K562 (cell line): ENCODE results near the gene NPC1L1. TPM values are rescaled to one million over a fixed set of nuclear protein-coding genes. Genes with fewer than 3 reads are reported as not detected.
A peak's percentile ranks its signal among the peaks of the same experiment; 100 is the strongest.

ENCODE experiments used
- ATAC-seq: fragments of 200-7000 bp; cut with Tn5 transposase; 3 replicates; pipeline ENCODE4 v1.9.1; 2020; ENCODE audit warnings: moderate library complexity
- BruUV-seq: library from RNA; stranded (reverse); fragments of 400-500 nt; replicated peaks from 2 replicates; lab custom pipeline; 2021; lab: Mats Ljungman, UMichigan
- CTCF ChIA-PET: fragments of 300-600 bp; formaldehyde crosslinking; extraction: SDS; loops from one replicate; lab custom pipeline; 2021; ENCODE audit warnings: low intra/inter-chr PET ratio; lab: Yijun Ruan, JAX
- POLR2A ChIA-PET: fragments of 300-600, 350-650 bp; sonication (Branson Sonifier 250); formaldehyde crosslinking; extraction: SDS; loops from one replicate; lab custom pipeline; 2021; ENCODE audit warnings: antibody characterized with exemption, inconsistent platforms; lab: Yijun Ruan, JAX
- DNase-seq, 4 experiments: peaks; one replicate each; pipeline versions ENCODE4 v3.0.0 to v3.0.0-alpha.2; 2011 to 2018; ENCODE audit warnings: low spot score in 3 of 4, mixed read lengths in 3 of 4; ENCODE audit errors: extremely low read depth in 1 of 4
- FAIRE-seq: peaks from 2 replicates; lab custom pipeline; 2011; peaks lifted over from hg19 to GRCh38; lab: Jason Lieb, UNC
- H2AFZ ChIP-seq: 2 replicates; pipeline ENCODE4 v1.6.0; 2011; ENCODE audit warnings: low read depth, low read length, control low read depth, inconsistent platforms
- H3K27ac ChIP-seq: fragments of 200-600 bp; 3 replicates; pipeline ENCODE4 v1.8.0; 2011; ENCODE audit warnings: low read depth, mild to moderate bottlenecking, control low read depth, inconsistent platforms, low read length, moderate library complexity, mixed read lengths; ENCODE audit errors: extremely low read depth
- H3K27me3 ChIP-seq, 2 experiments: fragments of 300-600 bp in 1 of 2; 2 replicates in 1 of 2; 3 replicates in 1 of 2; pipeline versions ENCODE4 v1.6.0 to v1.8.0; 2011; ENCODE audit warnings: inconsistent platforms in 2 of 2, low read length in 2 of 2, mild to moderate bottlenecking in 1 of 2, mixed read lengths in 1 of 2, moderate library complexity in 1 of 2; ENCODE audit not compliant: control insufficient read depth in 2 of 2, insufficient read depth in 2 of 2
- H3K36me3 ChIP-seq: fragments of 300-600 bp; 3 replicates; pipeline ENCODE4 v1.8.0; 2011; ENCODE audit warnings: mild to moderate bottlenecking, low read length, inconsistent platforms; ENCODE audit not compliant: control insufficient read depth, insufficient read depth
- H3K4me1 ChIP-seq, 2 experiments: fragments of 200-600 bp in 1 of 2; replicated peaks in 1 of 2; 2 replicates in 1 of 2; 3 replicates in 1 of 2; pipeline versions ENCODE4 v1.5.1 to v1.8.0; 2011; ENCODE audit warnings: inconsistent platforms in 2 of 2, low read length in 2 of 2, mild to moderate bottlenecking in 1 of 2, mixed read lengths in 1 of 2, moderate library complexity in 1 of 2; ENCODE audit not compliant: control insufficient read depth in 2 of 2, insufficient read depth in 2 of 2
- H3K4me2 ChIP-seq: 2 replicates; pipeline ENCODE4 v1.6.1; 2011; ENCODE audit warnings: low read length, control low read depth, inconsistent platforms, mixed read lengths; ENCODE audit not compliant: insufficient read depth
- H3K4me3 ChIP-seq: fragments of 200-600 bp; sonication (generic), shearing (Covaris generic); 2 replicates; pipeline ENCODE4 v1.5.1; 2016; ENCODE audit warnings: control low read depth, inconsistent platforms
- H3K79me2 ChIP-seq: fragments of 200-600 bp; 3 replicates; pipeline ENCODE4 v1.8.0; 2011; ENCODE audit warnings: low read length, inconsistent platforms; ENCODE audit not compliant: control insufficient read depth, insufficient read depth
- H3K9ac ChIP-seq, 2 experiments: 2 replicates each; pipeline versions ENCODE4 v1.6.0 to v1.6.1; 2011; ENCODE audit warnings: low read depth in 2 of 2, low read length in 2 of 2, control low read depth in 1 of 2, inconsistent platforms in 1 of 2, mild to moderate bottlenecking in 1 of 2, mixed read lengths in 1 of 2; ENCODE audit not compliant: insufficient read depth in 1 of 2
- H3K9me1 ChIP-seq: one replicate; pipeline ENCODE4 v1.6.0; 2011; ENCODE audit warnings: inconsistent platforms, mild to moderate bottlenecking, low read length, moderate library complexity; ENCODE audit not compliant: control insufficient read depth, insufficient read depth
- H3K9me3 ChIP-seq: replicated peaks from 2 replicates; pipeline ENCODE4 v1.5.1; 2011; ENCODE audit warnings: low read depth, low read length, inconsistent platforms; ENCODE audit not compliant: control insufficient read depth, insufficient read depth
- H4K20me1 ChIP-seq: replicated peaks from 2 replicates; pipeline ENCODE4 v1.6.1; 2011; ENCODE audit warnings: low read length, inconsistent platforms, mixed read lengths; ENCODE audit not compliant: control insufficient read depth, insufficient read depth
- DIDO1 ChIP-seq: fragments of 450-650 bp; IDR thresholded peaks from 2 replicates; pipeline ENCODE4 v1.6.1; 2016; ENCODE audit warnings: low read depth, missing biosample characterization, missing genetic modification characterization
- ETV5 ChIP-seq: sonication (generic); formaldehyde crosslinking; IDR thresholded peaks from 2 replicates; pipeline ENCODE4 v1.4.0; 2020; ENCODE audit warnings: low read depth, mild to moderate bottlenecking, missing genetic modification reagents
- MAFG ChIP-seq: fragments of 450-650 bp; conservative IDR thresholded peaks from 2 replicates; pipeline ENCODE4 v1.6.1; 2016; ENCODE audit warnings: missing genetic modification characterization, missing compliant biosample characterization
- MIER1 ChIP-seq: fragments of 450-650 bp; IDR thresholded peaks from 2 replicates; pipeline ENCODE4 v1.6.1; 2016; ENCODE audit warnings: antibody characterized with exemption, mild to moderate bottlenecking, low read depth
- MTA3 ChIP-seq: fragments of 450-650 bp; formaldehyde crosslinking; IDR thresholded peaks from 2 replicates; pipeline ENCODE4 v1.6.1; 2017; ENCODE audit warnings: mild to moderate bottlenecking, borderline replicate concordance
- RB1 ChIP-seq: fragments of 450-650 bp; IDR thresholded peaks from 2 replicates; pipeline ENCODE4 v1.6.1; 2017; ENCODE audit warnings: low read depth, mild to moderate bottlenecking
- RBM17 ChIP-seq: fragments of 200-400 bp; formaldehyde crosslinking; IDR thresholded peaks from 2 replicates; pipeline ENCODE4 v1.6.1; 2017; ENCODE audit warnings: low read depth, mild to moderate bottlenecking, low read length, borderline replicate concordance
- ZNF778 ChIP-seq: fragments of 450-650 bp; formaldehyde crosslinking; IDR thresholded peaks from 2 replicates; pipeline ENCODE4 v1.4.0; 2020; ENCODE audit warnings: mild to moderate bottlenecking, moderate library complexity
- WGBS: fragments of 100-300 bp; shearing (Covaris generic); methylation state at CpG from one replicate; pipeline ENCODE4 v1.1.6; 2016; ENCODE audit warnings: low coverage, mixed read lengths; ENCODE audit not compliant: insufficient coverage; ENCODE audit errors: missing lambda C conversion rate; 5-methylcytosine and 5-hydroxymethylcytosine counted together
- in situ Hi-C: fragments of 300-500 bp; cut with MboI; formaldehyde crosslinking; loops from 4 replicates; pipeline ENCODE4 v1.15.0; 2018; ENCODE audit warnings: inconsistent platforms, mixed read lengths
- intact Hi-C: fragments of 100-400 bp; cut with micrococcal nuclease; formaldehyde crosslinking; loops from 2 replicates; pipeline ENCODE4 v1.14.2; 2022
- polyA plus RNA-seq, 8 experiments: library from polyadenylated mRNA; depleted of rRNA in 4 of 8; stranded (reverse) in 5 of 8; unstranded in 3 of 8; fragments of >200 nt; fragmentation: Nextera tagmentation in 2 of 8; fragmentation: Illumina TruSeq in 1 of 8; extraction: Ambion mirVana in 2 of 8; extraction: Trizol in 1 of 8; gene quantifications; 2 replicates each; pipeline versions ENCODE4 v1.2.1 to v1.2.3, GENCODE V29; 2011 to 2014; ENCODE audit warnings: inconsistent platforms in 1 of 8, missing spikeins in 1 of 8
- total RNA-seq, 7 experiments: library from RNA; depleted of rRNA in 6 of 7; stranded (reverse); fragments of >200 nt in 6 of 7; fragmentation: Illumina TruSeq in 2 of 7; extraction: Trizol in 2 of 7; gene quantifications; 2 replicates each; pipeline versions ENCODE4 v1.2.1 to v1.2.3, GENCODE V29; 2011 to 2021; ENCODE audit warnings: low replicate concordance in 1 of 7
- TF ChIP-seq, protein P1 (sequence below): sonication (generic); formaldehyde crosslinking; IDR thresholded peaks from 2 replicates; pipeline ENCODE4 v1.8.1; 2023; ENCODE audit warnings: missing genetic modification reagents, mild to moderate bottlenecking, borderline replicate concordance
- TF ChIP-seq, protein P2 (sequence below), 3 experiments: fragments of 200-800 bp in 1 of 3; sonication (Bioruptor generic) in 1 of 3; sonication (generic) in 1 of 3; formaldehyde crosslinking in 1 of 3; IDR thresholded peaks; 2 replicates each; pipeline versions ENCODE4 v1.6.1 to v1.8.0; 2016 to 2022; ENCODE audit warnings: mild to moderate bottlenecking in 2 of 3, missing compliant biosample characterization in 2 of 3, missing genetic modification characterization in 2 of 3, missing genetic modification reagents in 1 of 3

Gene NPC1L1
- total and polyA plus RNA-seq, 9 of the 15 experiments (the other 6 are each of a cell fraction or from before 2014, with no cell fraction given) = 0.01 to 0.18 (median 0.07) TPM; not detected in 4

DNA sequence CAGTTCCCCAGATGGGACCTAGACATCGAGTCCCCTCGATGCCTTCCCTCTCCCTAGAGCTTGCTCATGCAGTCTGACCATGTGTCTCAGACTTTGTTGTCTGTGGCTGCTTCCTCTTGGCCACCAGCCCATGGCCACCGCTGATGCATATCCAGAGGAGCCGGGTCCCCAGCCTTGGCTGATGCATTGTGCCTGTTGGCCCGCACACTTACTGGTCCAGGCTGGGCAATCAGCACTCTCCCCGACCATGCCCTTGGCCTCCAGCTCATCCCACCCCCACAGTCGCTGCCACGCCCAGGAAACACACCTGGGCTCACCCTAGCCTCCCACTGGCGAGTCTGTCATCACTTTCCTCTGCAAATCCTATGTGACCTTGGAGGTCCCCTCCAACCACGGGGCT lies 10.1 kb downstream of the NPC1L1 start:
- Histone ChIP-seq H3K27ac (no peak overlapping the region), H3K9me3 (no peaks in the 10 kb centered on the region), H3K4me2 (no peak overlapping the region), H3K9me1 (no peaks in the 10 kb centered on the region), H2AFZ (no peak overlapping the region), H3K4me1 (peaks cover 0 to 28% of the 10 kb centered on the region in 2 experiments; a peak in 2 of 5 replicates), H3K4me3 (no peak overlapping the region), H3K9ac (peak overlapping the region in 1 of 2 experiments; percentile 71; a peak in 2 of 4 replicates), H3K27me3 (no peaks in the 10 kb centered on the region), H3K36me3 (no peaks in the 10 kb centered on the region), H3K79me2 (no peaks in the 10 kb centered on the region), H4K20me1 (no peaks in the 10 kb centered on the region)
- CTCF ChIA-PET = no interaction called here
- ATAC-seq (peak; percentile 38; the same call in 2 of the 3 replicates), DNase-seq (peak in 2 of 4 experiments; percentile 8), FAIRE-seq (no peak)
- in situ Hi-C loops = no loop called here
- 23% methylated on average over 10 of the region's 10 CpGs for WGBS
- POLR2A ChIA-PET = interaction anchor here (0.7 kb wide), 1 partner anchor 263 kb away, joined by 3 read pairs; no protein-coding TSS in a partner anchor
- intact Hi-C loops = no loop called here
- BruUV-seq = no TSS peak
- TF ChIP-seq MIER1 (no peak), RB1 (no peak), ZNF778 (CRISPR knock-in tag) (no peak), DIDO1 (tag) (no peak), MAFG (tag) (no peak), RBM17 (no peak), MTA3 (no peak), ETV5 (CRISPR knock-in tag) (no peak)
- TF ChIP-seq, protein P1, sequence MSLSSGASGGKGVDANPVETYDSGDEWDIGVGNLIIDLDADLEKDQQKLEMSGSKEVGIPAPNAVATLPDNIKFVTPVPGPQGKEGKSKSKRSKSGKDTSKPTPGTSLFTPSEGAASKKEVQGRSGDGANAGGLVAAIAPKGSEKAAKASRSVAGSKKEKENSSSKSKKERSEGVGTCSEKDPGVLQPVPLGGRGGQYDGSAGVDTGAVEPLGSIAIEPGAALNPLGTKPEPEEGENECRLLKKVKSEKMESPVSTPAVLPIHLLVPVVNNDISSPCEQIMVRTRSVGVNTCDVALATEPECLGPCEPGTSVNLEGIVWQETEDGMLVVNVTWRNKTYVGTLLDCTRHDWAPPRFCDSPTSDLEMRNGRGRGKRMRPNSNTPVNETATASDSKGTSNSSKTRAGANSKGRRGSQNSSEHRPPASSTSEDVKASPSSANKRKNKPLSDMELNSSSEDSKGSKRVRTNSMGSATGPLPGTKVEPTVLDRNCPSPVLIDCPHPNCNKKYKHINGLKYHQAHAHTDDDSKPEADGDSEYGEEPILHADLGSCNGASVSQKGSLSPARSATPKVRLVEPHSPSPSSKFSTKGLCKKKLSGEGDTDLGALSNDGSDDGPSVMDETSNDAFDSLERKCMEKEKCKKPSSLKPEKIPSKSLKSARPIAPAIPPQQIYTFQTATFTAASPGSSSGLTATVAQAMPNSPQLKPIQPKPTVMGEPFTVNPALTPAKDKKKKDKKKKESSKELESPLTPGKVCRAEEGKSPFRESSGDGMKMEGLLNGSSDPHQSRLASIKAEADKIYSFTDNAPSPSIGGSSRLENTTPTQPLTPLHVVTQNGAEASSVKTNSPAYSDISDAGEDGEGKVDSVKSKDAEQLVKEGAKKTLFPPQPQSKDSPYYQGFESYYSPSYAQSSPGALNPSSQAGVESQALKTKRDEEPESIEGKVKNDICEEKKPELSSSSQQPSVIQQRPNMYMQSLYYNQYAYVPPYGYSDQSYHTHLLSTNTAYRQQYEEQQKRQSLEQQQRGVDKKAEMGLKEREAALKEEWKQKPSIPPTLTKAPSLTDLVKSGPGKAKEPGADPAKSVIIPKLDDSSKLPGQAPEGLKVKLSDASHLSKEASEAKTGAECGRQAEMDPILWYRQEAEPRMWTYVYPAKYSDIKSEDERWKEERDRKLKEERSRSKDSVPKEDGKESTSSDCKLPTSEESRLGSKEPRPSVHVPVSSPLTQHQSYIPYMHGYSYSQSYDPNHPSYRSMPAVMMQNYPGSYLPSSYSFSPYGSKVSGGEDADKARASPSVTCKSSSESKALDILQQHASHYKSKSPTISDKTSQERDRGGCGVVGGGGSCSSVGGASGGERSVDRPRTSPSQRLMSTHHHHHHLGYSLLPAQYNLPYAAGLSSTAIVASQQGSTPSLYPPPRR (CRISPR knock-in tag) = no peak
- TF ChIP-seq, protein P2, sequence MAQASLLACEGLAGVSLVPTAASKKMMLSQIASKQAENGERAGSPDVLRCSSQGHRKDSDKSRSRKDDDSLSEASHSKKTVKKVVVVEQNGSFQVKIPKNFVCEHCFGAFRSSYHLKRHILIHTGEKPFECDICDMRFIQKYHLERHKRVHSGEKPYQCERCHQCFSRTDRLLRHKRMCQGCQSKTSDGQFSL (CRISPR knock-in tag; IDR thresholded peaks at IDR 0.05) = no peak
- TF ChIP-seq, protein P2 (tag; IDR thresholded peaks at IDR 0.05) = no peak
